A549 (cell line): Measurements from ENCODE around the gene FBLN5. TPM values are rescaled to one million over a fixed set of nuclear protein-coding genes. Genes with fewer than 3 reads are reported as not detected.
A peak's percentile ranks its signal among the peaks of the same experiment; 100 is the strongest.

ENCODE experiments used
- ATAC-seq, 2 experiments: fragments of 200-7000 bp in 1 of 2; fragments of >200 bp in 1 of 2; cut with Nextera tagmentation in 1 of 2; cut with Tn5 transposase in 1 of 2; 3 replicates each; pipeline versions ENCODE4 v1.8.0 to v1.9.1; 2018 to 2020; ENCODE audit warnings: mild to moderate bottlenecking in 1 of 2, moderate library complexity in 1 of 2
- CTCF ChIA-PET: fragments of 300-600 bp; sonication (Branson Sonifier 250); formaldehyde crosslinking; extraction: SDS; loops from one replicate; lab custom pipeline; 2021; ENCODE audit warnings: antibody characterized with exemption, inconsistent platforms; lab: Yijun Ruan, JAX
- POLR2A ChIA-PET: fragments of 350-600 bp; formaldehyde crosslinking; extraction: SDS; loops from one replicate; lab custom pipeline; 2021; ENCODE audit warnings: antibody characterized with exemption, inconsistent platforms; lab: Yijun Ruan, JAX
- DNase-seq, 2 experiments: peaks; one replicate each; pipeline versions ENCODE4 v3.0.0 to v3.0.0-alpha.2; 2011 to 2016; ENCODE audit warnings: low read depth in 1 of 2, low spot score in 1 of 2
- FAIRE-seq: peaks from 2 replicates; lab custom pipeline; 2011; peaks lifted over from hg19 to GRCh38; lab: Jason Lieb, UNC
- H3K27ac ChIP-seq, 2 experiments: fragments of >200 bp; sonication (Bioruptor Twin); formaldehyde crosslinking; 3 replicates each; pipeline ENCODE4 v1.5.1; 2016 to 2017
- H3K4me1 ChIP-seq: fragments of >200 bp; sonication (Bioruptor Twin); formaldehyde crosslinking; 3 replicates; pipeline ENCODE4 v1.6.1; 2016
- H3K4me2 ChIP-seq: fragments of >200 bp; sonication (Bioruptor Twin); formaldehyde crosslinking; 3 replicates; pipeline ENCODE4 v1.6.1; 2016
- H3K4me3 ChIP-seq: fragments of >200 bp; sonication (Bioruptor Twin); formaldehyde crosslinking; 3 replicates; pipeline ENCODE4 v1.5.1; 2016
- H3K9me3 ChIP-seq: fragments of >200 bp; sonication (Bioruptor Twin); formaldehyde crosslinking; 3 replicates; pipeline ENCODE4 v1.6.1; 2016
- CEBPB ChIP-seq, 2 experiments: fragments of >200 bp in 1 of 2; sonication (Bioruptor Twin) in 1 of 2; formaldehyde crosslinking in 1 of 2; IDR thresholded peaks; 2 replicates each; pipeline ENCODE4 v1.6.1; 2012 to 2016
- CHD2 ChIP-seq: fragments of 150-350 bp; IDR thresholded peaks from 2 replicates; pipeline ENCODE4 v1.6.1; 2014; ENCODE audit warnings: low read length; ENCODE audit not compliant: partially characterized antibody
- CHD4 ChIP-seq: fragments of 200-600 bp; sonication (generic); IDR thresholded peaks from 2 replicates; pipeline ENCODE4 v1.6.1; 2016; ENCODE audit warnings: antibody characterized with exemption, mild to moderate bottlenecking, borderline replicate concordance
- E2F6 ChIP-seq: IDR thresholded peaks from 2 replicates; pipeline ENCODE4 v1.6.1; 2012; ENCODE audit warnings: low read depth, borderline replicate concordance
- ELK1 ChIP-seq: fragments of 150-350 bp; IDR thresholded peaks from 2 replicates; pipeline ENCODE4 v1.6.1; 2014; ENCODE audit warnings: low read depth, mild to moderate bottlenecking, low read length
- EP300 ChIP-seq, 2 experiments: fragments of >200 bp; sonication (Bioruptor Twin); formaldehyde crosslinking; IDR thresholded peaks; 2 replicates in 1 of 2; 3 replicates in 1 of 2; pipeline ENCODE4 v1.6.1; 2016 to 2017
- ESRRA ChIP-seq: fragments of 150-350 bp; IDR thresholded peaks from 2 replicates; pipeline ENCODE4 v1.6.1; 2014; ENCODE audit warnings: mild to moderate bottlenecking, low read length, borderline replicate concordance
- FOXS1 ChIP-seq: fragments of 250-450 bp; sonication (Bioruptor Pico); IDR thresholded peaks from 2 replicates; pipeline ENCODE4 v1.5.0; 2020; ENCODE audit warnings: mild to moderate bottlenecking, moderate library complexity
- GATA3 ChIP-seq: IDR thresholded peaks from 2 replicates; pipeline ENCODE4 v1.6.1; 2012; ENCODE audit warnings: borderline replicate concordance
- HOXA7 ChIP-seq: fragments of 250-450 bp; sonication (Bioruptor Pico); IDR thresholded peaks from 2 replicates; pipeline ENCODE4 v1.5.0; 2020; ENCODE audit warnings: mild to moderate bottlenecking, moderate library complexity
- HOXB13 ChIP-seq: fragments of 250-450 bp; sonication (Bioruptor Pico); IDR thresholded peaks from 2 replicates; pipeline ENCODE4 v1.5.0; 2020; ENCODE audit warnings: low read depth, mild to moderate bottlenecking, moderate library complexity
- JUN ChIP-seq, 2 experiments: fragments of >200 bp; sonication (Bioruptor Twin); formaldehyde crosslinking; IDR thresholded peaks; 2 replicates in 1 of 2; 3 replicates in 1 of 2; pipeline ENCODE4 v1.6.1; 2016 to 2017
- KDM5A ChIP-seq: fragments of 200-600 bp; sonication (generic); IDR thresholded peaks from 2 replicates; pipeline ENCODE4 v1.6.1; 2016; ENCODE audit warnings: antibody characterized with exemption, mild to moderate bottlenecking
- NFE2L2 ChIP-seq: fragments of 150-350 bp; conservative IDR thresholded peaks from 2 replicates; pipeline ENCODE4 v1.6.1; 2014; ENCODE audit warnings: low read length
- POLR2AphosphoS2 ChIP-seq: conservative IDR thresholded peaks from 2 replicates; pipeline ENCODE4 v1.6.1; 2012; ENCODE audit warnings: low read length, improper control_type of control experiment, inconsistent platforms
- RCOR1 ChIP-seq: fragments of 150-350 bp; IDR thresholded peaks from 2 replicates; pipeline ENCODE4 v1.6.1; 2014; ENCODE audit warnings: antibody characterized with exemption, low read length, low read depth
- RNF2 ChIP-seq: fragments of 200-600 bp; sonication (generic); IDR thresholded peaks from 2 replicates; pipeline ENCODE4 v1.6.1; 2016; ENCODE audit warnings: low read depth, mild to moderate bottlenecking, antibody characterized with exemption, moderate library complexity, borderline replicate concordance
- ZFP36 ChIP-seq: fragments of 450-650 bp; IDR thresholded peaks from 2 replicates; pipeline ENCODE4 v1.6.1; 2014; ENCODE audit warnings: borderline replicate concordance; ENCODE audit not compliant: partially characterized antibody
- WGBS: methylation state at CpG from one replicate; pipeline ENCODE4 v1.1.6; 2017; ENCODE audit errors: missing lambda C conversion rate; 5-methylcytosine and 5-hydroxymethylcytosine counted together
- polyA plus RNA-seq, 4 experiments: library from polyadenylated mRNA; depleted of rRNA in 3 of 4; stranded (reverse); fragments of >200 nt; fragmentation: RNase III in 1 of 4; extraction: RNeasy Plus Mini Kit Qiagen cat#74134 plus additional on column Dnase treatment in 1 of 4; gene quantifications; 2 replicates in 3 of 4; 3 replicates in 1 of 4; pipeline ENCODE4 v1.2.3, GENCODE V29; 2011 to 2017
- TF ChIP-seq, protein P1 (sequence below): fragments of >200 bp; sonication (Bioruptor Twin); formaldehyde crosslinking; IDR thresholded peaks from 2 replicates; pipeline ENCODE4 v1.6.1; 2016

Gene FBLN5
- polyA plus RNA-seq, 2 of the 4 experiments (the other 2 are of a cell fraction): 0.88 to 1.3 TPM

DNA sequence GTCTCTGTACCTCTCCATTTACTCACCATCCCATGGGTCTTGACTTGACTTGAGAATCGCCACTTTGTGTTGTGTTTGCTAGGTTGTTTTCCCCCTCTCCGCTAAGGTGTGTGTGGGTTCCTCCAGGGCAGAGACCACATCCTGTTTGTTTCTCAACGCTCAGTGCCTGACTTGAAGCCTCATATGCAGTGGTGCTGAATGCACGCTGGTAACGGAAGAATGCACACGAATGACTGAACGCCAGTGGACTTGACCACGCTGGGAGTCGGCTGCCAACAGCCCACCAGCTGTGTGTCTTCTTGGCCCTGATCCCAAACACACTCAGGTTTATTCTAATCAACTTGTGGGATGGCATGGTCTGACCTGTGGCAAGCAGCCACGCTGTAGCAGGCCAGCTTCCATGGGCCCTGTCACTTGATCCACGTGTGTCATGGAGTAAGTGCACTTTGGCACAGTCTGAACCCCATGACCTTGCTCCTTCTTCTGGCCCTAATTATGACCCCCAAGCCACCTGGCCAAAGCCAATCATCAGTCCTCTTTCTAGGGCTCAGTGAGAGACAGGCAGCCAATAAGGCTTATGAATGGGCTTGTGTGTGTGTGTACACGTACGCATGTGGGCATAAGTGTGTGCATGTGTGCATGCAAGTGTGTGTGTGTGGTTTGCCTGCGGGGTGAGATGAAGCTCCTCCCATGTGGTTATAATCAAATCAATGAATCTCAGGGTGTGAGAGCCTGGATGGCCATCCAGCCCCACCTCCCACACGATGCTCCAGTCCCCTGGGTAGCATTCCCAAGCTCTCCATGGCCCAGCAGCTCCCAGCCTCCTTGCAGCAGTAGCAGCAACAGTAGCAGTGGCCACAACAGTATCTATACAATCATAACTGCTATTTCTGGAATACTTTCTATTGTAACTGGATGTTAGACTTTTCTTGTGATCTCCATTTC lies 73.8 kb downstream of the FBLN5 start:
- ATAC-seq: no peak
- no peak for FAIRE-seq
- H3K4me1 ChIP-seq: peaks cover 54% of the 10 kb centered on the region
- DNase-seq: no peak
- TF ChIP-seq RNF2: no peak
- TF ChIP-seq ESRRA: no peak
- TF ChIP-seq KDM5A: no peak
- TF ChIP-seq HOXB13 (CRISPR knock-in tag): no peak
- no peak for TF ChIP-seq NFE2L2
- TF ChIP-seq E2F6: no peak
- no peak for TF ChIP-seq CHD2
- TF ChIP-seq RCOR1: no peak
- TF ChIP-seq CHD4: no peak
- no peak for TF ChIP-seq ELK1
- peak overlapping the region; percentile 47 to 67 for H3K27ac ChIP-seq
- WGBS: 87% methylated on average over 15 of the region's 15 CpGs
- H3K9me3 ChIP-seq: no peaks in the 10 kb centered on the region
- no peak overlapping the region for H3K4me2 ChIP-seq
- POLR2A ChIA-PET: no interaction called here
- CTCF ChIA-PET: interaction anchor here (0.6 to 1.0 kb wide), 2 partner anchors 14 to 701 kb away, joined by 3 read pairs; no protein-coding TSS in a partner anchor
- H3K4me3 ChIP-seq: no peak overlapping the region

- FAIRE-seq (no peak), DNase-seq (peak; percentile 37 to 89), ATAC-seq (peak; percentile 72 to 81)
- CTCF ChIA-PET: interaction anchor here (0.6 to 2.3 kb wide), 3 partner anchors 10 to 700 kb away, joined by 3 to 8 read pairs (median 3); no protein-coding TSS in a partner anchor
- POLR2A ChIA-PET: no interaction called here
- TF ChIP-seq GATA3 (peak; percentile 20; the same call in 1 of the 2 replicates), HOXA7 (CRISPR knock-in tag) (no peak), CEBPB (IDR thresholded peaks at IDR 0.05) (0 out of 4 replicates have a peak, but pooled peaks of 1 of the 2 experiments have one; percentile 24), EP300 (IDR thresholded peaks at IDR 0.05) (no peak), JUN (IDR thresholded peaks at IDR 0.05) (0 out of 5 replicates have a peak, but pooled peaks of 1 of the 2 experiments have one; percentile 50), FOXS1 (CRISPR knock-in tag) (no peak), POLR2AphosphoS2 (no peak), ZFP36 (no peak)
- TF ChIP-seq, protein P1, sequence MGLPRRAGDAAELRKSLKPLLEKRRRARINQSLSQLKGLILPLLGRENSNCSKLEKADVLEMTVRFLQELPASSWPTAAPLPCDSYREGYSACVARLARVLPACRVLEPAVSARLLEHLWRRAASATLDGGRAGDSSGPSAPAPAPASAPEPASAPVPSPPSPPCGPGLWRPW: no peak
- 46% methylated on average over 14 of the region's 15 CpGs for WGBS
- Histone ChIP-seq H3K9me3 (no peaks in the 10 kb centered on the region), H3K4me1 (peaks cover 54% of the 10 kb centered on the region), H3K27ac (peak overlapping the region; percentile 62 to 67), H3K4me2 (peak overlapping the region; percentile 61), H3K4me3 (no peak overlapping the region)
Observed at GRCh38 chr14:91872517-91873470, 74.7 kb downstream of the FBLN5 start.
